Measurements from ENCODE around the gene SOWAHA.
"Not testable (repeated sequence)": the region's sequence is repeated elsewhere in the genome, so short reads cannot be mapped to it uniquely, and the experiment has no call there.

SOWAHA gene

DNA sequence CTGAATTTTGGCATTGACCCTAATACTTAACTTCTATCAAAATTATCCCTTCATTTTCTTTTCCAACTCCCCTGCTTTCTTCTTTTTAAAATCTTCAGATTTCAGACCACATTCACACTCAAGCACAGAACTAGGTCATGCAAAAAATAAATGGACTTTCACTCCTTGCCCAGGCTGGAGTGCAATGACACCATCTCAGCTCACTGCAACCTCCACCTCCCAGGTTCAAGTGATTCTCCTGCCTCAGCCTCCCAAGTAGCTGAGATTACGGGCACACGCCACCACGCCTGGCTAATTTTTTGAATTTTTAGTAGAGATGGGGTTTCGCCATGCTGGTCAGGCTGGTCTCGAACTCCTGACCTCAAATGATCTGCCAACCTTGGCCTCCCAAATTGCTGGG is 41.9 kb downstream of the SOWAHA start:
- not testable (repeated sequence) for DNase-seq (ENCODE audit: low read depth)

DNA sequence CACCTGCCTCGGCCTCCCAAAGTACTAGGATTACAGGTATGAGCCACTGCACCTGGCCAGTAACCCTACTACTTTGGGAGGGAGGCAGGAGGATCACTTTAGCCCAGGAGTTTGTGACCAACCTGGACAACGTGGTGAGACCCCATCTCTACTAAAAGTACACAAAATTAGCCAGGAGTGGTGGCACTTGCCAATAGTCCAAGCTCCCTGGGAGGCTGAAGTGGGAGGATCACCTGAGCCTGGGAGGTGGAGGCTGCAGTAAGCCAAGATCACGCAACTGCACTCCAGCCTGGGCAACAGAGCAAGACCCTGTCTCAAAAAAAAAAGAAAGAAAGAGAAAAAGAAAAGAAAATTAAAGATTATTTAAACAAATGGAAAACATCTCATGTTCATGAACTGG is 42.9 kb downstream of the SOWAHA start:
- DNase-seq (ENCODE audit: low read depth), result no peak

DNA sequence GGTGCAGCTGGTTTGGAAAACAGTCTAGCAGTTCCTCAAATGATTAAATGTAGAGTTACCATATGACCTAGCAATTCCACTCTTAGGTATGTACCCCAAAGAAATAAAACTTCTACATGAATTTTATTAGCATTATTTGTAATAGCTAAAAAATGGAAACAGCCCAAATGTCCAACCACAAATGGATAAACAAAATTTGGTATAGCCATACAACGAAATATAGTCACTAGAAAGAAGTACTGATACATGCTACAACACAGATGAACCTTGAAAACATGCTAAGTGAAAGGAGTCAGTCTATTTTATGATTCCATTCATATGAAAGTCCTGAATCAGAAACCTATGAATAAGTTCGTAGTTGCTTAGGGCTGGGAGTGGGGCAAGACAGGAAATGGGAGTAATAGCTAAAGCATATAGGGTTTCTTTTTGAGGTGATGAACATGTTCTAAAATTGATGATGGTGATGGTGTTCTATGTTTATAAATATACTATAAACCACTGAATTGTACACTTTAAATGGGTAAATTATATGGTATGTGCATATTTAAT is 46.9 kb downstream of the SOWAHA start:
- DNase-seq (ENCODE audit: low read depth), result no peak

DNA sequence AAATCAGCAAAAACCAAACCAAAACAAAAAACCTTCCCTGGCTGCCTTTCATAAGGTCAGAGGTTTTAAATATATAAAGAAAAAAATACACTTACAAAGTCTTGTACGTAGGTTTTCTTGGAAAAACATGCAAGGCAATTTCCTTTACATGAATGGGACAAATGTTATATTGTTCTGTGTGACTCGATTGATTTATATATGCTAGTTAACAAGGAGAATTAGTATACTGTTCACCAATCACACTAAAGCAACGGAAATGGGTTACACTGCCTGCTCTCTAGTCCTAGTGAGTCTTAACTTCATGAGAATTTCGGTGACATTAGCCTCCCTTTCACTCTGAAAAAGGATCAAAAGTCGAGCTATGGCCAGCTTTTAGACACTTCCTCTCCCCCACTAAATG is 47.6 kb downstream of the SOWAHA start:
- no peak for DNase-seq (ENCODE audit: low read depth)

DNA sequence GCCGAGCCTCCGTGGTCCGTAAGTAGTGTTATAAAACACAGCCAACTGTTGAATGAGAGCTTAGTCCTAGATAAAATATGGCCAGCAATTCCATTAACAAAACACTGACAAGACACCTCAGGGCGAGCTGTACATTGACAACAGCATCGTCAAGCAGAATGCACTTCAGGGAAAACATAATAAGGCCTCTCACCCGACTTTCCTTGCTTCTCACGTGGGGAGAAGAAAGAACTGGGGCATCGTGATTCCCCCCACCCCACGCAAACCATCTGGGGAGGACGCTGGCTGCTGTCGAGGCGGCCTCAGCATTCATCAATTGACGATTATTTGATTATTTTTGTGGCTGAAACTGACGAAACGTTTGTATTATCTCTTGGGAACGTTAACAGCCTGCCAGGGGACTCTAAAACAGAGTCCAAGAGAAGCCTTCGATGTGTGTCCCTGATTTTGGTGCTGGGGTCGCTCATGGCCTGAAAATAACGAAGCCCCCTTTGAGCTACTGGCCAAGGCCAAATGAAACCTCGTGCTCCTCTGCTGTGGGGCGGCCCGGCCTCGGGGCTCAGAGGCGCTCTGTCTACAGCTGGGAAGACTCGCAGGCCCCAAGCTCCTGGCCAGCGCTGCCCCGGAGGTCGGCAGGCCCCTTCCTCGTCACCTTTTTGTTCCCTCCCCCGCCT is 52.7 kb downstream of the SOWAHA start:
- no peak for DNase-seq (ENCODE audit: low read depth)
